C4-2B (cell line): Measurements from ENCODE around the gene AWAT2.

Experiments
- ZFX ChIP-seq: fragments of 450-650 bp; IDR thresholded peaks from 2 replicates; pipeline ENCODE4 v1.6.1; 2017
- TF ChIP-seq, protein P1 (sequence below): fragments of 450-650 bp; conservative IDR thresholded peaks from 2 replicates; pipeline ENCODE4 v1.5.1; 2017; ENCODE audit warnings: mild to moderate bottlenecking

DNA sequence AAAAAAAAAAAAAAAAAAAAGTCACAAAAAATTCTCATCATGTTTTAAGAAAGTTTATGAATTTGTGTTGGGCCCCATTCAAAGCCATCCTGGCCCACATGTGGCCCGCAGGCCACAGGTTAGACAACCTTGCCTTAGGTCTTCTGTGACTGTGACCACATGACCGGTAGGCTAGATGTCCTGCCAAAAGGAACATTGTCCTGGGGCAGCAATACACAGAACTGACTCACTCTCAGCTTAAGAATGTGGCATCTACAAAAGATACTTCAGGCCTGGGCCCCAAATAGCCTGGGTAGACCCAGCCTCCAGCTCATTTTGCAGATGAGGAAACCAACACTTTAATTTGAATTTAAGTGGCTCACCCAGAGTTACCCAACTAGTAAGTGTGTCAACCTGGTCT lies 10.0 kb downstream of the AWAT2 start:
- TF ChIP-seq, protein P1, sequence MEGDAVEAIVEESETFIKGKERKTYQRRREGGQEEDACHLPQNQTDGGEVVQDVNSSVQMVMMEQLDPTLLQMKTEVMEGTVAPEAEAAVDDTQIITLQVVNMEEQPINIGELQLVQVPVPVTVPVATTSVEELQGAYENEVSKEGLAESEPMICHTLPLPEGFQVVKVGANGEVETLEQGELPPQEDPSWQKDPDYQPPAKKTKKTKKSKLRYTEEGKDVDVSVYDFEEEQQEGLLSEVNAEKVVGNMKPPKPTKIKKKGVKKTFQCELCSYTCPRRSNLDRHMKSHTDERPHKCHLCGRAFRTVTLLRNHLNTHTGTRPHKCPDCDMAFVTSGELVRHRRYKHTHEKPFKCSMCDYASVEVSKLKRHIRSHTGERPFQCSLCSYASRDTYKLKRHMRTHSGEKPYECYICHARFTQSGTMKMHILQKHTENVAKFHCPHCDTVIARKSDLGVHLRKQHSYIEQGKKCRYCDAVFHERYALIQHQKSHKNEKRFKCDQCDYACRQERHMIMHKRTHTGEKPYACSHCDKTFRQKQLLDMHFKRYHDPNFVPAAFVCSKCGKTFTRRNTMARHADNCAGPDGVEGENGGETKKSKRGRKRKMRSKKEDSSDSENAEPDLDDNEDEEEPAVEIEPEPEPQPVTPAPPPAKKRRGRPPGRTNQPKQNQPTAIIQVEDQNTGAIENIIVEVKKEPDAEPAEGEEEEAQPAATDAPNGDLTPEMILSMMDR = no peak
- TF ChIP-seq ZFX = no peak
